ENCODE measurements around the gene AGAP5. TPM values are rescaled to one million over a fixed set of nuclear protein-coding genes. Genes with fewer than 3 reads are reported as not detected.

The AGAP5 gene
- total and polyA plus RNA-seq, 11 donors, result 1.2 to 6.2 (median 3.3) TPM

DNA sequence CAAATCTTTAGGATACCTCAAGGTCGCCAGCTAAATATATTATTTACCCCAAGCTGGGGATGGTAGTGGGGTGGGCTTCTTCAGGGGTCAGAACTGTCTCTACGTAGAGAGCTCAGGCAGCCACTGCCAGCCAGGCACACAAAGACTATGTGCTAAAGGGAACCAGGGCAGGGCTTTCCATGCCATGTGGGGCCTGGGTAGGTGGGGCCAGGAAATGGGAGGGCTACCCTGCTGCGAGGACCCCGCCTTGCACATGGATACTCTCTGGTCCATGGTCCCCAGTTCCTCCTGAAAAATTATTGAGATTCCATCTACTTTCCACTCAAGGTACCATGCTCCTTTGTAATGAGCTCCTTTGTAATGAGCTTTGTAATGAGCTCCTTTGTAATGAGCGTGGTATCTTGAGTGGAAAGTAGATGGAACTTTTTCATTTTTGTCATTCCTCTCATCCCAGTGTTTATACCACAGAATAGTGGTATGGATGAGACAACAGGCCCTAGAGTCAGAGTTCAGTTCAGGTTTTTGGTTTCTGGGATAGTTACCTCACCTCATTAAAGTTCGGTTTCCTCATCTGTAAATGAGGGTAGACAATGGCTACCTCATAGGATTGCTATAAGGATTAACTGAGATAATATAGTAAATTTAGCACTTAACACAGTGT, 47.9 kb downstream of the AGAP5 start:
- 54 to 71% (median 62%) methylated on average over 6 of the region's 6 CpGs for WGBS, 4 donors
- H3K27ac ChIP-seq, result peak overlapping the region; percentile 52 to 99 (median 92)
- peak overlapping the region; percentile 4 to 88 (median 66) for H3K4me3 ChIP-seq
- H3K4me1 ChIP-seq, result peaks cover 3 to 66% (median 25%) of the 10 kb centered on the region in 12 donors
- no peaks in the 10 kb centered on the region for H3K27me3 ChIP-seq
- DNase-seq (peak in 4 of 5 donors; percentile 54 to 74 (median 60)), ATAC-seq (peak in 2 of 4 donors; percentile 9 to 50)
- H3K9me3 ChIP-seq, result no peaks in the 10 kb centered on the region
- peaks cover 0 to 5% (median 0%) of the 10 kb centered on the region in 9 donors for H3K36me3 ChIP-seq
- TF ChIP-seq, protein P1, sequence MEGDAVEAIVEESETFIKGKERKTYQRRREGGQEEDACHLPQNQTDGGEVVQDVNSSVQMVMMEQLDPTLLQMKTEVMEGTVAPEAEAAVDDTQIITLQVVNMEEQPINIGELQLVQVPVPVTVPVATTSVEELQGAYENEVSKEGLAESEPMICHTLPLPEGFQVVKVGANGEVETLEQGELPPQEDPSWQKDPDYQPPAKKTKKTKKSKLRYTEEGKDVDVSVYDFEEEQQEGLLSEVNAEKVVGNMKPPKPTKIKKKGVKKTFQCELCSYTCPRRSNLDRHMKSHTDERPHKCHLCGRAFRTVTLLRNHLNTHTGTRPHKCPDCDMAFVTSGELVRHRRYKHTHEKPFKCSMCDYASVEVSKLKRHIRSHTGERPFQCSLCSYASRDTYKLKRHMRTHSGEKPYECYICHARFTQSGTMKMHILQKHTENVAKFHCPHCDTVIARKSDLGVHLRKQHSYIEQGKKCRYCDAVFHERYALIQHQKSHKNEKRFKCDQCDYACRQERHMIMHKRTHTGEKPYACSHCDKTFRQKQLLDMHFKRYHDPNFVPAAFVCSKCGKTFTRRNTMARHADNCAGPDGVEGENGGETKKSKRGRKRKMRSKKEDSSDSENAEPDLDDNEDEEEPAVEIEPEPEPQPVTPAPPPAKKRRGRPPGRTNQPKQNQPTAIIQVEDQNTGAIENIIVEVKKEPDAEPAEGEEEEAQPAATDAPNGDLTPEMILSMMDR (IDR thresholded peaks at IDR 0.05), result no peak
- peak in 1 of 2 donors; percentile 29 for TF ChIP-seq POLR2A (IDR thresholded peaks at IDR 0.05)
- intact Hi-C loops (cut with DNase I), result loop anchor here in 6 of 10 donors (5.0 to 10.0 kb wide), 5 partner anchors 67 to 385 kb away; partner anchors contain the start of gene SEC24C (in 1 of the 6)

DNA sequence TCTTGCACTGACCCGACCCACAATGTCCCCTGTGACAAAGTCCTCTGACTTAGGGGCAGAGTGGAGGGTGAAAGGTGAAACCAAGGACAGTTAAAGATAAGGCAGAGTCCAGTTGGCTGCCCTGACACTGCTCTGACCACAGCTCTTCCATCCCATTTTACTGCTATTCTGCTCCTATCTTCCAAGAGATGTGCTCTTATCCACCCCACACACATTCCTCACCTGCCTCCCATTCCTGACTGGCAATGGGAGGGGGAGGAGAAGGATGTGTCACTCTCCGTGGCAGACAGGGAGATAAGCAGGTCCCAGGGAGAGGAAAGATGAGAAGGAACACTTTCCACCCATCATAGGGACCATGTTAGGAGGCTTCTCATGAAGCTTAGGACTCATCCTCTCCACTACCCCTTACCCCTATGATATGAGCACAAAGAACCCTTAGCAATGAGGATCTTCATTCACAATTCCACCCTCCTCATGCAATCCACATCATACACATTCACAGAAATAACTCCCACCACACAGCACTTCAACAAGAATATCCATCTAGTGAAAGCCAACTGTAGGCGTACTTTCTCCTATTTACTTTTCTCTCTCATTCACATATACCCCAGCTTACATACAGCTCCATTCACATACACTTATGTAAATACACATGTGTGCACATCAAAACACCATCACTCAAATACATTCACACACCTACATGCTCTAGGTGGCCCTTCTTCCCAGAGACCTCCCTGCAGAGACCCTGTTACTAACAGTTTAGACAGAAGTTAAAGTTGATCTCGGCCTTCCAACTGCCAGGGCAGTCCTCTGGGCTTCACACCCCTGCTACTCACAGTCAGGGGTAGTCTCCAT, 48.7 kb downstream of the AGAP5 start:
- H3K4me3 ChIP-seq, result peak overlapping the region; percentile 4 to 88 (median 66)
- DNase-seq (peak in 1 of 5 donors; percentile 42), ATAC-seq (peak in 1 of 4 donors; percentile 21)
- H3K27ac ChIP-seq, result peak overlapping the region; percentile 52 to 99 (median 92)
- no peaks in the 10 kb centered on the region for H3K27me3 ChIP-seq
- peaks cover 0 to 5% (median 0%) of the 10 kb centered on the region in 9 donors for H3K36me3 ChIP-seq
- intact Hi-C loops (cut with DNase I), result loop anchor here in 1 of 10 donors (10.0 kb wide), 1 partner anchor 384 kb away; no protein-coding TSS in a partner anchor
- WGBS, 4 donors, result 34 to 45% (median 38%) methylated on average over 4 of the region's 4 CpGs
- no peaks in the 10 kb centered on the region for H3K9me3 ChIP-seq
- TF ChIP-seq, protein P1 (IDR thresholded peaks at IDR 0.05), result no peak
- TF ChIP-seq POLR2A (IDR thresholded peaks at IDR 0.05), result no peak
- peaks cover 3 to 69% (median 27%) of the 10 kb centered on the region in 12 donors for H3K4me1 ChIP-seq

DNA sequence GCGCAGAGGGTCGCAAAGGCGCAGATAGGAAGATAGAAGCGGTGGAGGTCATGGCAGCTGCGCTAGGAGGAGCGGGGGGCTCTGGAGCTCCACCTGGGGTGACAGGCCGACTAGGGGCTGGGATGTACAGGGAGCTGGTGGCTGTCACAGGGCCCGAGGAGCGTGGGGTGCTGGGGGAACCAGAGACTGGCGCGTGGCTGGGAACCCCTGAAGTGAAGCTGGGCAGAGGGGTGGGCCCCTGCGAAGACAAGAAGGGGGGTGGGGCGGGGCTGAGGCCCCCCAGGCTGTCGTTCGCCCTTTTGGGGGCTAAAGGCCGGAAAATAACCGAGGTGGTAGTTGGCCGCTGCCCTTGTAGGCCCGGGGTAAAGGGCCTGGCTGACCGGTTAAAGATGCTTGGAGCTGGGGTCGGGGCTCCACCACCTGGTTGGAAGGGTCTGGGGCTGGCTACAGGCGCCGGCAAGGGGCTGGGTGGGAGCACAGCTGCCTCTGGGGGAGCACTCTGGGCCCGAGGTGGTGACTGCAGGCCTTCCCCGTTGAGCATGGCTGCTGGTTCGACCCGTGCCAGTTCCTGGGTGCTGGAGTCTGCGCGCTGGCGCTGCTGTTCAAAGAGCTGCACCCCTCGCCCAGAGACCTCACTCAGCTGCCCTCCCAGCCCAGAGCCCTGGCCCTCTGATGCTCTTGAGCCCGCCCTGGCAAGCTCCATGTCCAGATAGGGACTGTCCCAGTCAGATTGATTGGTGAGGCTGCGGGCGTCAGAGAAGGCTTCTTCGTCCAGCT, 49.8 kb downstream of the AGAP5 start:
- peaks cover 3 to 65% (median 27%) of the 10 kb centered on the region in 12 donors for H3K4me1 ChIP-seq
- DNase-seq, result peak; percentile 42 to 71 (median 62)
- H3K4me3 ChIP-seq, result peak overlapping the region; percentile 33 to 88 (median 66)
- TF ChIP-seq, protein P1 (IDR thresholded peaks at IDR 0.05), result no peak
- no peak for TF ChIP-seq POLR2A (IDR thresholded peaks at IDR 0.05)
- peak overlapping the region; percentile 11 to 99 (median 92) for H3K27ac ChIP-seq
- no peaks in the 10 kb centered on the region for H3K27me3 ChIP-seq
- ATAC-seq, result peak in 3 of 4 donors; percentile 8 to 14 (median 9)
- WGBS, 4 donors, result 6 to 30% (median 20%) methylated on average over 21 to 35 of the region's 35 CpGs
- intact Hi-C loops (cut with DNase I), result loop anchor here in 1 of 10 donors (10.0 kb wide), 1 partner anchor 383 kb away; no protein-coding TSS in a partner anchor
- peaks cover 0 to 2% (median 0%) of the 10 kb centered on the region in 9 donors for H3K36me3 ChIP-seq
- no peaks in the 10 kb centered on the region for H3K9me3 ChIP-seq

Measured in heart left ventricle (tissue), 16 donors.